GM19455 (cell line): ENCODE results near the gene CD4.

Experiments
- ATAC-seq: cut with Tn5 transposase; IDR thresholded peaks from one replicate; pipeline ENCODE4 v1.9.1; 2021; ENCODE audit not compliant: unreplicated experiment

Gene CD4

DNA sequence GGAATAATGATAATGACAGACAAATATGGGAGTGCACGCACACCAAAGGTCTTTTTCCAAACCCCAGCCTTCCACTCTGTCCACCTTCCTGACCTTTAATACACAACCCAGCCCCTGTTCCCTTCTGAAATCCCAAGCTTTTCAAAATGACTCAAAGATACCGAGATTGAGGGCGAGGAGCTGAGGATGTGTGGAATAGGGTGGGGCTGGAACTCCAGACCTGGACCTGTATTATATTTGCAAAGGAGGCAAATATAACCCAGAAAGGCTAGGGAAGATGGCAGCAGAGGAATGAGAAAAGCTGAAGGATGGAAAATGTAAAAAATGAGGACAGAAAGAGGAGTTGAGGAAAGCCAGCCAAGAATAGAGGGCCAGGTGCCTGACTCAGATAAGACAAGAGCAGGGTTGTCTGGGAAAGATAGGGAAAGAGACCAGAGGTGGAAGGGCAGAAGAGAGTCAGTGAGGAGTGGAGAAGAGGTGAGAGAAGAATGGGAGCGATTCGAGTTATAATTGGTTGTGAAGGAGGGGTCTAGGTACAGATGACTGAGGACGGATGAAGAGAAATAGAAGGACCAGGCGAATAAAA lies 24.2 kb upstream of the CD4 start:
- no peak for ATAC-seq

DNA sequence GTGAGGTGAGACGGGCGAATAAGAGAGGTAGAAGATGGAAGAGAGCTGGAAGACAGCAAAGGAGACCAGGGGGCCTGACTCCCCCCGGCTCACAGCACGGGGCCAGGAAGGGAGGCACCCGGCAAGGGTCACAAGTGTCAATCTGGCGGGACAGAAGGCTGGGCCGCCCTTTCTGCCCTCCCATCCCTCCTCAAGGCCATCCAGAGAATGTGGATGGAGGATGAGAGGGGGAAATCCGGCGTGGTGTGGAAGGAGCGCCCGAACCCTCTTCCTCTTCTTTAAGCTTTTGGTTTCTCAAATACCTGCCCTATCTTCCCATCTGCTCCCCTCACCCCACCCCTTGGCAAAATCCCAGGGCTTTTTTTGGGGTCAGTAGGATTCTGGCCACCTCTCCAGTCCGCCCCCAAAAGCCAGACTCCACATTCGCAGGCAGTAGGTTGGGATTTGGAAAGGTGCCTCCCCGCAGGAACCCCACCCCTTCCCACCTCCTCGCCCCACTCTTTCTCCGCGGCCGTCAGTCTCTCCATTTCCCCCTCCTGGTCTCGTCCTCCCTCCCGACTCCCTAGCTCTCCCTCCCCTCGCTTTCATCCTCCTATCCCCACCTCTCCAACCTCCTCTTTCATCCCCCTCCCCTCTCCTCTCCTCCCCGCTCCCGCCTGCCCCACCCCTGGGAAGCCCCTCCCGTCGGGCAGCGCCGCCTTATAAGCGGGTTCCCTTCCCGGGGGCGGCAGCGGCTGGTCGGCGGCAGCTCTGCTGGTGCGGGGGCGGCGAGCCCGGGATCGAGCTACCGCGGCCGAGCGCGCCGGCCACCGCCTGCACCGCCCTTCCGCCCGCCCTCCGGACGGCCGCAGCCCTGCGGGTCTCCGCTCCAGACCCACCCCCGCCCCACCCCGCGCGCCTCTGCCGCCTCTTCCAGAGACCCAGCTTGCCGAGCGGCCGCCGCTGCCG lies 23.4 kb upstream of the CD4 start, which contains the start of gene PTMS:
Gene PTMS (plus strand): TSS at position 730 of the 948 bp plus-strand sequence. CDS start 343 bp downstream, outside the sequence.
- ATAC-seq = peak; percentile 3

DNA sequence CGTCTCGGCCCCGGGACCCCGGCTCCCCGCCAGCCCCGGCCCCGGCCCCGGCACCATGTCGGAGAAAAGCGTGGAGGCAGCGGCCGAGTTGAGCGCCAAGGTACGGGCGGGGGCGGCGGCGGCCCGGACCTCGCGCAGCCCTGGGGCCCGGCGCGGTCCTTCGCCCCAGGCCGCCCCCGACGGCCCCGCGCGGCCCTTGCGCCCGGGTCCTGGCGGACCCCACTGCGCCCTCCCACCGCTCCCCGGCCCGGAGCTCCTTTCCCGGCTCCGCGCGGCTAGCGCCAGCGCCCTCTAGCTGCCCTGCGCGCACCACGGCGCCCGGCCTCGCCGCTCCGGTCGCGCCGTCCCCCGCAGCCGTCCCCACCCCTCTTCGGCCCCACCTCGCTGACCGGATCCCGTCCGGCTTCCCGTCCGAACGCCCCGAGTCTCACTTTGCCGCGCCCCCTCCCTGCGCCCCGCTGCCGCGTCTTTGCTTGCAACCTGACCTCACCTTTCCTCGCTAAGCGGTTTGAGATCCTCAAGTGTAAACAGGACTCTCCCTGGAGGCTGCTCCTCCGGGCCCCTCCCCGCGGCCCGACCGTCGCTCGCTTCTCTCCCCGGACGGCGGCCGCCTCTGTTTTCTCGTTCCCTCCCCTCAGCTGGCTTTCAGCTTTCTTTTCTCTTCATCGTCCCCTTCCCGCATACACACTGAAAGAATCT lies 22.5 kb upstream of the CD4 start:
- peak; percentile 40 for ATAC-seq

DNA sequence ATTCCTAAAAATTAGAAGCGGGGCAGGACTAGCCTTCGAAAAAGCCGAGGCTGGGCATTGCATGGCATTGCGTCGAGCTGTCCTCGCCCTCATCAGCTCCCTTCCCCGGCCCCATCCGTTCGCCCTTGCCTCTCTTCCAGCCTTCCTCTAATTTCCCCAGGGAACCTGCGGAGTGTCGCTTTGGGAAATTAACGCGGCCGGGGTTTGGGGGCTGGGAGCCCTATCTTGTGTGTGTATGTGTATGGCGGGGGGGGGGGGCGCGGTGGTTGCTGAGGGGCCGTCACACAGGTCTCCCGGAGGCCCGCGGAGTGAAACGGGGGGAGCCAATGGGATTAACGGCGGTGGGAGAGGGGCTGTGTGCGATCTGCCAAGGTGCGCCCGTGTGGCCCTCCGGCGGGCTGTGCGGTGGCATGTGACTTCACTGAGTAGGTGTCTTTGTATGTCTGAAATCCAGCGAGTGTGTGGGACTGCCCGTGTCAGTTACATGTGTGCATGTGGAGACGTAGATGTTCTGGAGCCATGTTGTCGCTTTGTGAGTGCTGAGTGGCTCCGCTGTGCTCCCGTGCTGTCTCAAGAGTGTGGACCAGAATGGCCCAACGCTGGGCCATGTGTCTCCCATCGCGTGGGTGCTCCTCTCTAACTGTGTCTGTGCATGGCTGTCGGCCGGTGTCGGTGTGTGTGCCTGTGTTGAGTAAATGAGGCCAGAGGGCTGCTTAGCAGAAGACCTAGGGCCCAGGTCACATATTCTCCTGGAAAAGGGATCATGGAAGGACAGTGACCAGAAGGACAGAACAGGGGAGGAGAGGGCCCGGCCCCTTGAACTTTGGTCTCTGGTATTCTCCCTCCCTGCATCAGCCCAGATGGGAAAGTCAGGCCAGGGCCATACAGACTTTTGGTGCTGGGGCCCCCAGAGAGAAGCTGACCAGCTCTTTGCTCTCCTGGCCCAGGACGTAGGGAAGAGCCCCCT lies 21.7 kb upstream of the CD4 start:
- no peak for ATAC-seq

DNA sequence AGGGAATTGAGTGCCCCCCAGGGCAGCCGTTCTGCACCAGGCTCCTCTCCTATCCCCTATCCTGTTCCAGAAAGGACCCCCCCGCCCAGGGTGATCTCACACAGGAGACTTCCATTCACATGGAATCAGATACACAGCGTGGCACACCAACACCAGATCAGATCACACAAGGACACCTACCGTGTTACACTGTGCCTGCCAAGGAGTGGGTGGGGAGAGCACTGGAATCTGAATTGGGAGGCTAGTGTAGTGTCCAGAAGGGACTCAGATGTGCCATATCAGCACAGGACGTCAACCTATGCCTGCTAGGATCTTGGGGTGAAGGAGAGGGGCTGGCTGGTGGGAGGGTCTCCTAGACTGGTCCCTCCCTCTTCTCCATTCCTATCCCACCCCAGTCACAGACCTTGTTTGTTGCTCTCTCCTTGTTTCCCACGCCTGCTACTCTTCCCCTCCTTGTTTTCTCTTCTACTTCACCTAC lies 20.9 kb upstream of the CD4 start:
- no peak for ATAC-seq

DNA sequence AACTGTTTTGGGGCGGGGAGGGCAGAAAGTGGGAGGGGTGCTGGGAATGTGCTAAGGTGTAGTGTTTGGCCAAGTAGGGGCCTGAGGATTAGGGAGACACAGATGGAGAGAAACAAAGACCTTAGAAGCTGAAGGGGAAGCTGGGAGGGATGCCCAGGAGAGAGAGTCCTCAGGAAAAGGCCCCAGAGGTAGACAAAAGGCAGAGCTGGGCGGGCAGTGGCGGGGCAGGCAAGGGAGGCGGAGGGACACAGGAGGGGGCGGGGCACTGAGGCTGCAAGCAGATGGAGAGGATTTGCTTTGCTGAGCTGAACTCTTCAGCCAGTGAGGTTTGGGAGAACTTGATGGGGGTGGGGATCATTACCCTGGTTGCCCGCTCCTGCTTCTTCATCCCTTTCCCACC lies 20.3 kb upstream of the CD4 start:
- no peak for ATAC-seq

DNA sequence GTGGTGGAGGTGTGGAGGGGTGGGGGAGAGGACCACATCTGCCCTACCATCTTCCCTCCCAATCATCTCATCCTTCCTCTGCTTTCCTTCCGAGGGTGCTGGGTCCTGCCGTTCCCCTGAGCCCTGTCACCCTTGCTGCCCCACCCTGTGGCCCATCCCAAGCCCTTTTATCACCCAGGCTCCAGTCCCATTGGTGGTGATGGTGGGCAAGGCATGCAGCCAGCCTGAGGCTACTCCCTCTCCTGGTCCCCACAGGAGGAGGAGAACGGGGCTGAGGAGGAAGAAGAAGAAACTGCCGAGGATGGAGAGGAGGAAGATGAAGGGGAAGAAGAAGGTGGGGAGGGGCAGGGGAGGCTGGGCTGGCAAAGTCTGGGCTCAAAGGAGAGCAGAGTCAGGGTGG lies 19.7 kb upstream of the CD4 start:
- ATAC-seq = no peak

DNA sequence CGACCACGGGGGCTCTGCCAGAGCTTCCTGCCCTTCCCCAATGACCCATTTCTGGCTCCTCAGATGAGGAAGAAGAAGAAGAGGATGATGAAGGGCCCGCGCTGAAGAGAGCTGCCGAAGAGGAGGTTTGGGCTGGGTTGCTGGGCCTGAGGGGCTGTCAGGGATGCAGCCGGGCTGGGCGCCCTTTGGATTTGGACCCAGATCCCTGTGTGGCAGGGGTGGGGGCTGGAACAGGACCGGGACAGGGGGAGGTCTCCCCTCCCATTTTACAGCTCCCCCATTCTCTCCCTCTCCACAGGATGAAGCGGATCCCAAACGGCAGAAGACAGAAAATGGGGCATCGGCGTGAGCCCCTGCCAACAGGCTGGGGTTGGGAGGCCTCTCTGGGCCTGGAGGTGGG lies 19.2 kb upstream of the CD4 start:
- ATAC-seq = no peak

DNA sequence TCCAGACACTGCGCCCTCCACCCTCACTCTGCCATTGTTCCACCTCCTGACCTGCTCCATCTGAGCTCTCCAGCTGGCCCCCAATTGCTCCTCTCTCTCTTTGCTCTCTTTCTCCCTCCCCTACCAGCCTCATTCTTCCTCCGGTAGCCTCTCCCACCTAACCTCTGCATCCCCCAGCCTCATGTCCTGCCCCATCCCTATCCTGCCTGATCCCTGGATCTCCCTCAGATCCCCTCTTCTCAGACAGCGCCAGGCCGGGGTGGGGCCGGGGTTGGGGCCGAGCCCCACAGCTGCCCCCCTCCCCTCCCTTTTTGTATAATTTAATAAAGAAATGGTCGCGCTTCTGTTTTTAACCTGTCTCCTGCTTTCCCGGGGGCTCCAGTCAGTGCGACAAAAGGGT lies 18.7 kb upstream of the CD4 start:
- no peak for ATAC-seq

DNA sequence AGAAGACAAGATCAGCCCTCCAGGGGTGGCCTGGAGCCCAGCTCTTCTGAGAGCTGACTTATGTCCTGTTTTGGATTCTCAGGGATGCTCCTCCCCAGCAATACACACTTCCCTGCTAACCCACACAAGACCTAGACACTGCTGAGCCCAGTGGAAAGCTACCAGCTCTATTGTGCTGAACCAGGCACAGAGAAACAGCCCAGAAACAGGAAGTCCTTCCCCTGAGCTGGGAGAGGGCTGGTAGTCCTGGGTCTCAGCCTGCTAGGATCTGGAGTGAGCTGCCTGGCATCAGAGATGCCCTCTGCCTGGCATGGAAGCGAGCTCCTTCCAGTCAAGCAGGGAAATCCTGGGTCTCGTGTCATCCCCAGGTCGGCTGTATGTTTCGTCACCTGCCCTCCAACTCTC lies 18.2 kb upstream of the CD4 start:
- ATAC-seq = no peak

DNA sequence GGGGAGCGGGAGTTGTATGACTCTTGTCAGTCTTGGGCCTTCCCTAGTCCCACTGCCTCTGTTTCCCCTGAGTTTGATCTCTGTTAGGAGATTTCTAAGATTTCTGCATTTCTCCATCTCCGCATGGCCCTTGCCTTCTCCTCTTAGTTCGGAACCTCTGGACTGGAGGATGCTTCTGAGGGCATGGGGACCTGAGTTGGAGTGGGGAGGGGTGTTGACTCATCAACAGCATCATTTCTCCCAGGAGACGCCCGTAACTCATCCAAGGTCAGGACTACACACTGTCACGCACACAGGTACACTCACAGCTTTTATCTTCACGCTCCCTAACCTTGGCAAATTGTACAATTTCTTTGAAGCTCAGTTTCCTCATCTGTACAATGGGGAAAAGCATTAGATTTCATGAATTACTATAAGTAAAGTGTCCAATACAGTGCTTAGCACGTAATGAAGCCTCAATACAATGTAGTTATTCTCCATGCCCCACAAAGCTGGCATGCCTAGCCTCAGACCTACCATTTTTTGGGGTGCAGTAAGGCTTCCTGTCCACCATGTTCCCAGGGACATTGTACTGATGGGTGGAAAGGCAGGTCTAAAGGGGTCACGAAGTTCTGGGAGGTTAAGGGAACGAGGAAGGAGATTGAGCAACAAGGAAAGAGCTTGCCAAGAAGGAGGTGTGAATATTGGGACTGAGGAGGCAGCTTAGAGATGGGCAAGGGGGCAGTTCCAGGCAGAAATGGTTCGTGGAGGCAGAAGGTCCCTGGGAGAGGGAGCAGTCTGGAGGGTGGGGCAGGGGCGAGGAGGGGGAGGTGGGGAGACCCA lies 17.6 kb upstream of the CD4 start:
- no peak for ATAC-seq

DNA sequence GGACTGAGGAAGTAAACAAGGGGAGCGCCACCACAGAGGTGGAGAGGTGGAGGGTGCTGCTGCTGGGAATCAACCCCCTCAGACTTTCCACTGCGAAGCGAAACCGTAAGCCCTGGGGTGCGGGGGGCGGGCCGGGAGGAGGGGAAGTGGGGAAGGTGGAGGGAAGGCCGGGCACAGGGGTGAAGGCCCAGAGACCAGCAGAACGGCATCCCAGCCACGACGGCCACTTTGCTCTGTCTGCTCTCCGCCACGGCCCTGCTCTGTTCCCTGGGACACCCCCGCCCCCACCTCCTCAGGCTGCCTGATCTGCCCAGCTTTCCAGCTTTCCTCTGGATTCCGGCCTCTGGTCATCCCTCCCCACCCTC lies 17.0 kb upstream of the CD4 start, which contains the start of gene LAG3:
Gene LAG3 (plus strand): TSS at position 190 of the 365 bp plus-strand sequence. CDS start 333 bp downstream, outside the sequence.
- no peak for ATAC-seq

DNA sequence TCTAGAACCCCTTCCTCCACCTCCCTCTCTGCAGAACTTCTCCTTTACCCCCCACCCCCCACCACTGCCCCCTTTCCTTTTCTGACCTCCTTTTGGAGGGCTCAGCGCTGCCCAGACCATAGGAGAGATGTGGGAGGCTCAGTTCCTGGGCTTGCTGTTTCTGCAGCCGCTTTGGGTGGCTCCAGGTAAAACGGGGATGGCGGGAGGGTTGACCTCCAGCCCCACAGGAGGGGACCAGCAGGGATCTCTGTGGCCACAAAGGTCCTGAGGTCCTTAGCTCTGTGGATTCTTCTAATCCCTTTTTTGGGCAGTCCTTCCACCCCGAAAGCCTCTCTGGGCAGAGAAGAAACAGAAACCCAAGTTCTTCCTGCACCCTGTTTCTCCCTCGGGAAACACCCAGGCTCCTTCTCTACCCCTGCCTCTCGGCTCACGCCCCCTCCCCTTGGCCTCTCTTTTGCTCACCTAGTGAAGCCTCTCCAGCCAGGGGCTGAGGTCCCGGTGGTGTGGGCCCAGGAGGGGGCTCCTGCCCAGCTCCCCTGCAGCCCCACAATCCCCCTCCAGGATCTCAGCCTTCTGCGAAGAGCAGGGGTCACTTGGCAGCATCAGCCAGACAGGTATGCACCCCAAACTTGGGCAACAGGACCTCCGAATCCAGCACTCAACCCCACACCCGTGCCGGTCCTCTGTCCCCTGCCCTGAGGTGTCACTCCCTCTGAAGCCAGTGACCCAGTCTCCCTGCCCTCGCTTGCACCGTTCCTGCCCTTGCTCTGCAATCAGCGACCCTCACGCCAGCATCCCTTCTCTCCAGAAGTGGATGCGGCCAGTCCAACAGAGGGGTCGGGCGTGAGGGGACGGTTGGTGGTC lies 16.4 kb upstream of the CD4 start:
- no peak for ATAC-seq

DNA sequence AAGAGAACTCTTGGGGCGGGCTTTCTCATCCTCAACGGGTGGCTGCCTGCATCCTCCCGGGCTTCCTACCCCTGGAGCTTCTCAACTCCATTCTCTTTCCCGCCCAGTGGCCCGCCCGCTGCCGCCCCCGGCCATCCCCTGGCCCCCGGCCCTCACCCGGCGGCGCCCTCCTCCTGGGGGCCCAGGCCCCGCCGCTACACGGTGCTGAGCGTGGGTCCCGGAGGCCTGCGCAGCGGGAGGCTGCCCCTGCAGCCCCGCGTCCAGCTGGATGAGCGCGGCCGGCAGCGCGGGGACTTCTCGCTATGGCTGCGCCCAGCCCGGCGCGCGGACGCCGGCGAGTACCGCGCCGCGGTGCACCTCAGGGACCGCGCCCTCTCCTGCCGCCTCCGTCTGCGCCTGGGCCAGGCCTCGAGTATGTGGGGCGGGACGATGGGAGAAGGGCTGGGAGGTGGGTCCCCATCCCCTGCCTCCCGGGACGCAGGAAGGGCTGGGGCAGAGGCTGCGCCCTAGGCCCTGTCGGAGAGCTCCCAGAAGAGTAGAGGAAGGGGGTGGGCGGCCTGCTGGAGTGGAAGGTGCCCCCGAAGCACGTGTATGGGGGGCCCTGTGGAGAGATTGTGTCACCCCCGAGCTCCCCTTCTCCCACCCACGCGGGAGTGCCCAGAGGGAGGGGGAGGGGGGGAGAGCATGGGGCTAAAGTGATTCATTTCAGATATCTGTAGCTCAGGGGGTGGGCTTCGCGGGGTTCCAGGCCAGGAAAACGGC lies 15.6 kb upstream of the CD4 start:
- no peak for ATAC-seq

DNA sequence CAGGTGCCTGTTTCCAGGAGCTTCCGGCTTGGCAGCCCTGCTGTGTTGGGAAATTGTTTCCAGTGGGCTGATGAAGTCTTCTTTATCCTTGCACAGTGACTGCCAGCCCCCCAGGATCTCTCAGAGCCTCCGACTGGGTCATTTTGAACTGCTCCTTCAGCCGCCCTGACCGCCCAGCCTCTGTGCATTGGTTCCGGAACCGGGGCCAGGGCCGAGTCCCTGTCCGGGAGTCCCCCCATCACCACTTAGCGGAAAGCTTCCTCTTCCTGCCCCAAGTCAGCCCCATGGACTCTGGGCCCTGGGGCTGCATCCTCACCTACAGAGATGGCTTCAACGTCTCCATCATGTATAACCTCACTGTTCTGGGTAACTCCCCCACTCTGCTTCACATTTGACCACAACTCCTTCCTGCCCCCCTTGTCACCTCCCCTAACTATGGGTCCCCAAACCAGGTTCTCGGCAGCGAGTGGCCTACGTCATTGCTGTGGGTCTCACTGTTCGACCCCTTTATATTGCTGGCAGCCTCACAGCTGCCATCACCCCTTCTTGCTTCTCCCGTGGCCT lies 14.7 kb upstream of the CD4 start:
- ATAC-seq = no peak

DNA sequence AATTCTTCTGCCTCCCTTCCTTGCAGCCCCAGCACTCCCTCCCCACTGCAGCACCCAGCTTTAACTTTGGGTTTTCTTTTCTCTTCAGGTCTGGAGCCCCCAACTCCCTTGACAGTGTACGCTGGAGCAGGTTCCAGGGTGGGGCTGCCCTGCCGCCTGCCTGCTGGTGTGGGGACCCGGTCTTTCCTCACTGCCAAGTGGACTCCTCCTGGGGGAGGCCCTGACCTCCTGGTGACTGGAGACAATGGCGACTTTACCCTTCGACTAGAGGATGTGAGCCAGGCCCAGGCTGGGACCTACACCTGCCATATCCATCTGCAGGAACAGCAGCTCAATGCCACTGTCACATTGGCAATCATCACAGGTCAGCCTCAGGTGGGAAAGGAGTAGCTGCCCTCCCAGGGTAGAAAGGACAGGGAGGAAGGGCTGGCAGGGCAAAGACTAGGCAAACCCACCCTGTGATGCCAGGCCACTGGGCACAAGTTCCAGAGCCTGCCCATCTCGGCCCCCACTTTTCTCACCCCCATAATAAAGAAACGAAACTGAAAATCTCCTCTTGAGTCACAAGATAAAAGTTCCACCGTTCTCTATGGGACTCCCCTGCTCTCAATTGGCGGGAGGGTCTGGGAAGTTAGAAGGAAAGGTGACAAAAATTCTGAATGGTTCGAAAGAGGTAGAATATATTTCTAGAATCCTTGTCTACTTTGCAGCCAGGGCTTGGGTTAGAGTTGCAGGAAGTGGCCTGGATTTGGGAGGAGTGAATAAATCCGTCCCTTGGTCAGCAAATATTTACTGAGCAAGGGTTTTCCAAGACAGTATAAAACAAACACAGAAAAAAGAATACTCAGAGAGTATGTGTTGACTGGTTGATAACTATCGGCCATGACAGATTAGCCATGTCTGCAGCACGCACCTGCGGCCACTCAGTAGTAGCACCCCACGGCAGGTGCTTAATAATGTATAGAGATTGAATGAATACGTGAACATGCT lies 13.8 kb upstream of the CD4 start:
- ATAC-seq = no peak
